ENCODE data around the gene DPYSL5.

- TF ChIP-seq, protein P1, sequence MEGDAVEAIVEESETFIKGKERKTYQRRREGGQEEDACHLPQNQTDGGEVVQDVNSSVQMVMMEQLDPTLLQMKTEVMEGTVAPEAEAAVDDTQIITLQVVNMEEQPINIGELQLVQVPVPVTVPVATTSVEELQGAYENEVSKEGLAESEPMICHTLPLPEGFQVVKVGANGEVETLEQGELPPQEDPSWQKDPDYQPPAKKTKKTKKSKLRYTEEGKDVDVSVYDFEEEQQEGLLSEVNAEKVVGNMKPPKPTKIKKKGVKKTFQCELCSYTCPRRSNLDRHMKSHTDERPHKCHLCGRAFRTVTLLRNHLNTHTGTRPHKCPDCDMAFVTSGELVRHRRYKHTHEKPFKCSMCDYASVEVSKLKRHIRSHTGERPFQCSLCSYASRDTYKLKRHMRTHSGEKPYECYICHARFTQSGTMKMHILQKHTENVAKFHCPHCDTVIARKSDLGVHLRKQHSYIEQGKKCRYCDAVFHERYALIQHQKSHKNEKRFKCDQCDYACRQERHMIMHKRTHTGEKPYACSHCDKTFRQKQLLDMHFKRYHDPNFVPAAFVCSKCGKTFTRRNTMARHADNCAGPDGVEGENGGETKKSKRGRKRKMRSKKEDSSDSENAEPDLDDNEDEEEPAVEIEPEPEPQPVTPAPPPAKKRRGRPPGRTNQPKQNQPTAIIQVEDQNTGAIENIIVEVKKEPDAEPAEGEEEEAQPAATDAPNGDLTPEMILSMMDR (IDR thresholded peaks at IDR 0.05; ENCODE audit: insufficient read depth, low read depth, low read length) = no peak
- no peak for TF ChIP-seq EZH2 (IDR thresholded peaks at IDR 0.05; ENCODE audit: insufficient read depth, low read length)
These were observed 85.0 kb downstream of the DPYSL5 start for GRCh38 chr2:26932974-26933373.

All from astrocyte (in vitro differentiated cells and primary cell).